OCI-LY3 (cell line): ENCODE data around the gene DOLK.

Experiments used
- CTCF ChIP-seq: fragments of 200-600, 300-600 bp; sonication (generic); IDR thresholded peaks from 2 replicates; pipeline ENCODE4 v1.5.1; 2014; ENCODE audit warnings: antibody characterized with exemption, low read length, low read depth
- EZH2phosphoT487 ChIP-seq: fragments of 200-600 bp; shearing (Covaris generic); IDR thresholded peaks from 2 replicates; pipeline ENCODE4 v1.6.1; 2018; ENCODE audit warnings: antibody characterized with exemption, mixed run types, low read depth

DNA sequence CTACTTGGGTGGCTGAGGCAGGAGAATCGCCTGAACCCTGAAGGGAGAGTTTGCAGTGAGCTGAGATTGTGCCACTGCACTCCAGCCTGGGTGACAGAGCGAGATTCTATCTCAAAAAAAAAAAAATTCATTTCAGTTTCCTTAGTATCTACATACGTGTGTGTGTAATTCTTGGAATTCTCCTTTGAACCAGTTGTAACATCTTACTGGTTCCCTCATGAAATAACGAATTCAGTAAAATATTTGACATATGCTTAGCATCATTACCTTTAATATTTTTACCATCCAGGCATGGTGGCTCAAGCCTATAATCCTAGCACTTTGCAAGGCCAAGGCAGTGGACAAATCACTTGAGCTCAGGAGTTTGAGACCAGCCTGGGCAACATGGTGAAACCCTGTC, 17.8 kb downstream of the DOLK start:
- TF ChIP-seq CTCF (no peak), EZH2phosphoT487 (no peak)
